ENCODE results near the gene AMOTL1.

AMOTL1 gene

DNA sequence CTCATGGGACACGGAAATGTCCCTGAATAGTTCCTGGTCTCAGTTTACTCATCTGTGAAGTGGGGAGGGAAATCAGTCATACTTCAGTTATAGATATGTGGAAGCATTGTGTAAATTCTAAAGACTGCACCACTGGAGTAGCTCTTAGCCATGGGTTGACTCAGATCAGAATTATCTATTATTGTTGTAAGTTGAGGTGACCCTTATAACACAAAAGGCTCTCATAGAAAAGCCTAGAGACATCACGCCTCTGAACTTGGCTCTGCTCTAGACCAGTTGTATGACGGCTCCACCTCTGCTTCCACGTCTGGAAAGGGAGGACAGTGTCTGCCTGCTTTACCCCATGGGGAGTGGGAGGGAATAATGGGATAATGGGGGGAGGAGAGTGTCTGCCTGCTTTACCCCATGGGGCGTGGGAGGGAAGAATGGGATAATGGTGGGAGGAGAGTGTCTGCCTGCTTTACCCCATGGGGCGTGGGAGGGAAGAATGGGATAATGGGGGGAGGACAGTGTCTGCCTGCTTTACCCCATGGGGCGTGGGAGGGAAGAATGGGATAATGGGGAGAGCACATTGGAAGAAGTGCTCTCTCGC lies 98.2 kb downstream of the AMOTL1 start:
- H3K36me3 Mint-ChIP-seq, result no peaks in the 10 kb centered on the region
- no peak overlapping the region for H3K4me3 Mint-ChIP-seq

DNA sequence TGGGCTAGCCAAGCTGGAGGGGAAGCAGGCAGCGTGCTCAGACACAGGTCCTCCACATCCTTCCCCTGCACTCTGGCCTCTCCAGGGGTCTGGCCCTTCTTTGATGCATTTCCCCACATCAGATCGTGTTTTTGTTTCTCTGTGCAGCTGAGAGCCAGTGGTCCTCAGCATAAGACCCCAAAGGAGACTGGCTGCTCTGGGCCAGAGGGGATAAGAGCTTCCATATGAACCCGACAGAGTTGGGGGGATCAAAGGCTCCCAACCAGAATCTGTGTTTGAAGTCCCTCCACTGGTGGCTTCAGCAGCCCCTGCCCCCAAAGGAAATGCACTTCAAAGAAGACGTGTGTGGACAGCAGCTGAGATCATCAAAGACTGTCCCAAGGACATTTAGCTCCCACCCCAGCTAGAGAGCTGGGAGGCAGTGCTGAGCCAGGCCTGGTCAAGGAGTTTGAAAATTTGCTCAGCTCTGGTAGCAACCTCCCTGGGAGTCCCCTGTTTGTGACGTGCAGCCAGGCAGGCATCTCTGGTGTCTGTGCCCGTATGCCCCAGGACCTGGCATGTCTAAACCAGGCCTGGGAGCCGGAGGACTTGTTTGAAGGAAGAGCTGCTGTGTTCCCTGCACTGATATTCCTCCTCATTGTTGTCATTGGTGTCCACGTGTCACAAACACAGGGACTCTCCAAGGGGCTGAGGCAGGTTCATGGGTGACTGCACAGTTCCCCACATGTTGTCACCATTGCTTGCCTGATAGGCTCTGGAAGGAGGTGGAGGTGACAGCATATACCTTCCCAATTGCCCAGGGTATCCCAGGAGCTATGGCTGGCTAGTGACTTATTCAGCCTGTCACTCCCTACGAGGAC lies 99.0 kb downstream of the AMOTL1 start:
- no peak overlapping the region for H3K27ac Mint-ChIP-seq
- no peak for DNase-seq

More for the DNA sequence above, 98.2 kb downstream of the AMOTL1 start:
- DNase-seq (no peak), ATAC-seq (replicated peaks) (peak in 1 of 2 donors; percentile 22)
- H3K9me3 Mint-ChIP-seq, result no peaks in the 10 kb centered on the region
- H3K27ac Mint-ChIP-seq, result no peak overlapping the region
- no peaks in the 10 kb centered on the region for H3K27me3 Mint-ChIP-seq
- no peaks in the 10 kb centered on the region for H3K4me1 Mint-ChIP-seq

GRCh38 chr11:94868468-94868867 lies 100.3 kb downstream of the AMOTL1 start:
- Mint-ChIP-seq H3K27me3 (no peaks in the 10 kb centered on the region), H3K36me3 (no peaks in the 10 kb centered on the region), H3K27ac (no peak overlapping the region), H3K4me3 (no peak overlapping the region), H3K9me3 (no peaks in the 10 kb centered on the region), H3K4me1 (no peaks in the 10 kb centered on the region)
- DNase-seq, result no peak
- ATAC-seq (replicated peaks), result no peak

More for the DNA sequence above, 99.0 kb downstream of the AMOTL1 start:
- Mint-ChIP-seq H3K36me3 (no peaks in the 10 kb centered on the region), H3K4me3 (no peak overlapping the region), H3K9me3 (no peaks in the 10 kb centered on the region), H3K4me1 (no peaks in the 10 kb centered on the region), H3K27me3 (no peaks in the 10 kb centered on the region)
- no peak for ATAC-seq (replicated peaks)

GRCh38 chr11:94869186-94869585 lies 101.0 kb downstream of the AMOTL1 start:
- Mint-ChIP-seq H3K9me3 (no peaks in the 10 kb centered on the region), H3K36me3 (no peaks in the 10 kb centered on the region), H3K27ac (no peak overlapping the region), H3K4me3 (no peak overlapping the region), H3K27me3 (no peaks in the 10 kb centered on the region), H3K4me1 (no peaks in the 10 kb centered on the region)
- DNase-seq, result no peak
- no peak for ATAC-seq (replicated peaks)

- ATAC-seq (replicated peaks), result no peak
- no peak for DNase-seq
- no peaks in the 10 kb centered on the region for H3K36me3 Mint-ChIP-seq
- H3K27me3 Mint-ChIP-seq, result no peaks in the 10 kb centered on the region
- H3K4me1 Mint-ChIP-seq, result no peaks in the 10 kb centered on the region
- no peaks in the 10 kb centered on the region for H3K9me3 Mint-ChIP-seq
- H3K27ac Mint-ChIP-seq, result no peak overlapping the region
- no peak overlapping the region for H3K4me3 Mint-ChIP-seq
These were observed 102.3 kb downstream of the AMOTL1 start for GRCh38 chr11:94870422-94870821.

DNA sequence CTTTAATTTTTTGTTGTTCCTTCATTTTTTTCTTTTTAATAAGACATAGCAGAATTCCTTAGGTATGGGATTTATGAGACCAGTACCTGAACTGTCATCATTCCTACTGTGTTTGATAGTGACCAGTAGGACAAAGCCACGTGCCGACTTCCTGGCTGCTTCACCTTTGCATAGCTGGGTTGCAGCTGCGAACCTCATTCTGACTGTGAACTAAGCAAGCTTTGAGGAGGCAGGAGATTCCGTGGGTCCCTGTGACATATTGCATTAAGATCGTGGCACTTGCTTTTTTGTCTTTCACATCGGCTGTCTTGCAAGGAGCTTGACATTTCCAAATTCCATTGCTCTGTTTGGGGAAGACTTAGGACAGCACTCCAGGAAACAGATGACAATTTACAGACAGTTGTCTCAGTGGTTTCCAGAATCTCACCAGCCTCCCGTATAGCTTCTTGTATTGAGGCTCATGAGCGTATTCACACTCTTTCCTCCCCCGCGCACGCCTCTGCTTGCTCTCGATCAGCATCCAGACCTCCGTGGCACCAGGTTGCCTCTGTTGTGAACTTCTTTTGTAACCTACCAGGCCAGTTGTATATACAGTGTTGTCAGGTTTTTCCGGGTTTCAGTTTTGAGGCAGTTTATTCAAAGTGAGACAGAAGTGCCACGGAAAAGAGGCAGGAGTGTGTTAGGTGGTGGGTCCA lies 103.5 kb downstream of the AMOTL1 start:
- H3K9me3 Mint-ChIP-seq, result no peaks in the 10 kb centered on the region
- no peaks in the 10 kb centered on the region for H3K27me3 Mint-ChIP-seq
- no peak for DNase-seq
- H3K27ac Mint-ChIP-seq, result no peak overlapping the region
- no peak for ATAC-seq (replicated peaks)
- peaks cover 5% of the 10 kb centered on the region in 2 donors for H3K4me1 Mint-ChIP-seq
- no peak overlapping the region for H3K4me3 Mint-ChIP-seq
- no peaks in the 10 kb centered on the region for H3K36me3 Mint-ChIP-seq

DNA sequence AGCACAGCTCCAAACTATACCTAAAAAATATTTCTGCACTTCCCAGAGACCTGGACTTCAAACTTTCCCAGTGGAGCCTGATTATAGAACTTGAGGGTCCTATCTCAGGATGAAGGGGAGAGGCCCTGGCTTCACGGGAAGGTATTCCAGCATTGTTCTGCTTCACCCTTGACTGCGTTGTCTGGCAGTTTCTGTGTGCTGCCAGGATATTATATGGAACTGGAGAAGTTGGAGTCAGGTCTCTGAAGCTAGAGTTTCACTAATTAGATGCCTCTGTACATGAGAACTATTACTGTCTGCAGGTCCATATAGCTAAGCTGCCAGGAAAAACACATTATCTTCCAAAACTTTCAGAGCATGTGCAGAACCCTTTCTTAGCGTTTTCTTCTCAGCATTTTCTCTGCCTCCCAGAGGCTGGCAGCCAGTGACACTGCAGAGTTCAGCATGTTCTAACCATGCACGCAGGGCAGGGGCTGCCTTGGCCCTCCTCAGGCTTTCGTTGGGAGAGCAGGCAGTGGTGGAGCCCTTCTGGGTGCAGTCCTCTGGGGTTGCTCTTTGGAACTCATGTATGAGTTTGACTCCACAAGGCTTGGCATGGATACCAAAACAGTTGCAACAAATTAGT lies 105.9 kb downstream of the AMOTL1 start:
- DNase-seq (no peak), ATAC-seq (replicated peaks) (no peak)
- H3K36me3 Mint-ChIP-seq, result no peaks in the 10 kb centered on the region
- no peaks in the 10 kb centered on the region for H3K27me3 Mint-ChIP-seq
- no peak overlapping the region for H3K4me3 Mint-ChIP-seq
- no peak overlapping the region for H3K27ac Mint-ChIP-seq
- H3K9me3 Mint-ChIP-seq, result no peaks in the 10 kb centered on the region
- peaks cover 15 to 16% of the 10 kb centered on the region in 2 donors for H3K4me1 Mint-ChIP-seq

DNA sequence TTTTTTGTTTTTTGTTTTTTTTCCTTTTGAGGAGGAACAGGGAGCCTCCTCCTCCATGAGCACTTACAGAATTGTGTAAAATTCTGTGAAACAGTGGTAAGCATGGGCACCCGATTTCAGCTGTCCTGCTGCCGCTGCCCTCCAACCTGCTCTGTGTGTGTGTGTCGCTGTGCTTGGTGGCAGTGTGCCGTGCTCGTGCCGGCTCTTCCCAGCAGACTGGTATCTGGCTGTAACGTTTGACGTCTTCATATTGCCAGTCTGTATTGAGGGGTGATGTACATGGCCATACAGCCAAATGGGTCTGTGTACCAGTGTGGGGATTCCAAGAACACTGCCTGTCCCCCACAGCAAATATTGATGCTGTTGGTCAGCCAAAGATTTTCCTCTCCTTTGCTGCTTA lies 108.1 kb downstream of the AMOTL1 start:
- Mint-ChIP-seq H3K4me1 (peaks cover 15 to 16% of the 10 kb centered on the region in 2 donors), H3K9me3 (no peaks in the 10 kb centered on the region), H3K27me3 (no peaks in the 10 kb centered on the region), H3K4me3 (no peak overlapping the region), H3K36me3 (no peaks in the 10 kb centered on the region), H3K27ac (no peak overlapping the region)
- DNase-seq, result no peak
- no peak for ATAC-seq (replicated peaks)

DNA sequence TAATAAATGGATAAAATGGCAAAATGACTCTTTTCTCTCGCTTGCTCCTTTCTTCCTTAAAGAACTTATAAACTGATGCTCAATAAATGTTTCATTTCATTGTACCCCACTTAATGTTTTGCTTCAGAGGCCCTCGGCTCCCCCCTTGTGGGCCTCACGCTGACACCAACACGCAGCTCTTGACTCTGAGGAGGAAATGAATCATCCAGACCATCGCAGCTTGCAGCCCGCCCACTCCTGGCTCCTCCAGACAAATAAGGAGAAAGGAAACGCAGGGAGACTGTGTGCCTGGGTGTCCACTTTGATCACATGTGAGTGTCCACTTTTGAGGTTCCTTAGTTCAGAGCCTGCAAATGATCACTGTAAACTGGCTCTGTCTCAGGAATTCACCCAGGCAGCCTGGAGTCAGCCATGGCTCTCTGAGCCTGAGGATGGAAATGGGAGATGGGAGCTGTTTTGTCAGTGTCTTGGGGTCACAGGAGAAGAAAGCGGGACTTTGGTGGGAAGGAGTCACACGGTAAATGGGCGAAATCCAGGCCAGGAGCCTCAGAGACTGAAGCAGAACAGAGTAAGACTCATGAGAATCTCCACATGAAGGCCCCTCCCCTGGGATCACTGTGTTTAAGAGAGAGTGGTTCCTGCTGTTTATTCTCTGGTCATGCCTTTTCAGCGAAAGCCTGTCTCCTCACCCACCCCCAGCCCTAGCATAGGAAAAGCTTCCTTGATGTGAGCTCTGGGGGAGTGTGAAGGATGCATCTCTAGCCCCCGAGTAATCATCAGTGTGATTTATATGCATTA lies 108.7 kb downstream of the AMOTL1 start:
- peak; percentile 93 to 94 for ATAC-seq (replicated peaks)
- Mint-ChIP-seq H3K36me3 (no peaks in the 10 kb centered on the region), H3K9me3 (no peaks in the 10 kb centered on the region), H3K27me3 (no peaks in the 10 kb centered on the region), H3K4me1 (peaks cover 15 to 16% of the 10 kb centered on the region in 2 donors), H3K27ac (peak overlapping the region; percentile 53), H3K4me3 (peak overlapping the region; percentile 4 to 29)
- DNase-seq, result peak; percentile 43

DNA sequence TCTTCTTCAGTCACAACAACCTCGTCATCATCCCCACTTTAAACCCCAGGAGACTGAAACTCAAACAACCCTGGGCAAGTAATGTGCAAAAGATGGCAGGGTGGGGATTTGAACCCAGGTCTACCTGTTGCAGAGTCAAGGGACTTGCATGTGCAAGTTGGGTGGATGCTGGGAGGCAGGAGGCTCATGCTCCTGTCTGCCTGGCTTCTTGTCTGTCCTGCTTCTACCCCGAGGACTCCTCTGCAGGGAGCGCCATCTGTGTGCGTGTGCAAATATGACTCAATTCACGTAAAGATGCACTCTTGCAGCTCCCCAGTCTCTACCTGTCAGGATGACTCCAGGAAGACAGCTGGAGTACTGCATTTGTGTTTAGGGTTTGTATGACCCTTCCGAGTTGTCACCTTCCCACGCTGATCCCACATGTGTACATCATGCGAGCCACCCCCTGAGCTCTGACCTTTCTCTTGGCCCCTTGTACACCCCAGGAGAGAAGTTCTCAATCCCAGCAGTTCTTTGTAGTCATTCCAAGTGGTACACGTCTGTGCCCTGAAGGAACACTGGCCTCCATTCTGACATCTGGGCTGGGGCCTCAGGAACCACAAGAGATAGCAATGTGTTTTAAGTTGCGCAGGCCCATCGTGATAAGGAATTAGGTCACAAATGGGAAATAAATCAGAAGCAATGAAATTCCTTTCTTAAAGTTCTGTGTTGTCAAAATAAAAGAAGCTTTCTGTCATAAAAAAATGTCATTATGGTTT lies 109.5 kb downstream of the AMOTL1 start:
- Mint-ChIP-seq H3K27ac (no peak overlapping the region), H3K4me1 (peaks cover 15 to 16% of the 10 kb centered on the region in 2 donors), H3K27me3 (no peaks in the 10 kb centered on the region), H3K4me3 (no peak overlapping the region), H3K9me3 (no peaks in the 10 kb centered on the region), H3K36me3 (no peaks in the 10 kb centered on the region)
- ATAC-seq (replicated peaks), result no peak
- DNase-seq, result no peak

GRCh38 chr11:94879006-94879405 lies 110.8 kb downstream of the AMOTL1 start:
- Mint-ChIP-seq H3K27ac (no peak overlapping the region), H3K36me3 (no peaks in the 10 kb centered on the region)
- DNase-seq, result no peak

DNA sequence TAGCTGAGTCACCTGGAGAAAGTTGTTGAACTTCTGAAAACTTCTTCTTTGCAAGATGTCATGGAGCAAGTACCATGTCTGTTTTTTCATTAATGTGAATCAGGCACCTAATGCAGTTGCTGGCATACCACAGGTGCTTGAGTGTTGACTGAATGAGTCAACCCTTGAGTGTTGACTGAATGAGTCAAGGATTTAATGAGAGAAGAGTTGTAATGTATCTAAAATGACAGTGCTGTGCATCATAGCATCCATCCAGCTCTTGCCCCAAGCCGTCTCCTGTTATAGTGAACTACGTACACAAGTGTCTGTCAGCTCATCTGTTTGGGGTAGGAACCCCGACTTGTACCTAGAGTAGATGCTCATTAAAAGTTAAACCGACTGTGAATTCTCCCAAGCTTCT lies 112.1 kb downstream of the AMOTL1 start:
- H3K27ac Mint-ChIP-seq, result no peak overlapping the region
- H3K27me3 Mint-ChIP-seq, result no peaks in the 10 kb centered on the region
- ATAC-seq (replicated peaks) (no peak), DNase-seq (no peak)
- H3K9me3 Mint-ChIP-seq, result no peaks in the 10 kb centered on the region
- no peaks in the 10 kb centered on the region for H3K36me3 Mint-ChIP-seq
- no peak overlapping the region for H3K4me3 Mint-ChIP-seq
- H3K4me1 Mint-ChIP-seq, result peaks cover 20 to 25% of the 10 kb centered on the region in 2 donors

More at GRCh38 chr11:94879006-94879405, 110.8 kb downstream of the AMOTL1 start:
- Mint-ChIP-seq H3K9me3 (no peaks in the 10 kb centered on the region), H3K4me3 (no peak overlapping the region), H3K4me1 (peaks cover 16 to 18% of the 10 kb centered on the region in 2 donors), H3K27me3 (no peaks in the 10 kb centered on the region)
- ATAC-seq (replicated peaks), result no peak

- no peak for ATAC-seq (replicated peaks)
- Mint-ChIP-seq H3K27ac (no peak overlapping the region), H3K36me3 (no peaks in the 10 kb centered on the region), H3K9me3 (peaks cover 0 to 1% of the 10 kb centered on the region in 2 donors), H3K27me3 (no peaks in the 10 kb centered on the region), H3K4me3 (no peak overlapping the region), H3K4me1 (peaks cover 5 to 11% of the 10 kb centered on the region in 2 donors)
- no peak for DNase-seq
These were observed 114.8 kb downstream of the AMOTL1 start for GRCh38 chr11:94882931-94883330.

All from stimulated activated naive B cell treated with anti-CD40 and anti-IgM and Interleukin-4, amounts not matched to agents 10 μg/mL and 1 μg/mL and 100 μg/mL, for 72 hours (primary cell).